GM12878 (cell line): ENCODE results near the gene TNRC6B. TPM values are rescaled to one million over a fixed set of nuclear protein-coding genes. Genes with fewer than 3 reads are reported as not detected.

ENCODE experiments used
- ATAC-seq: fragments of 200-7000 bp; cut with Tn5 transposase; 3 replicates; pipeline ENCODE4 v1.9.1; 2020; ENCODE audit warnings: mild to moderate bottlenecking, moderate library complexity
- BruUV-seq: library from RNA; stranded (reverse); fragments of 400-500 nt; replicated peaks from 2 replicates; lab custom pipeline; 2021; lab: Mats Ljungman, UMichigan
- CTCF ChIA-PET: fragments of 300-600 bp; sonication (Branson Sonifier 250); formaldehyde crosslinking; extraction: SDS; loops from one replicate; lab custom pipeline; 2021; ENCODE audit warnings: inconsistent platforms; lab: Yijun Ruan, JAX
- POLR2A ChIA-PET: fragments of 350-600 bp; formaldehyde crosslinking; extraction: SDS; loops from one replicate; lab custom pipeline; 2021; ENCODE audit warnings: inconsistent platforms; lab: Charles Lee
- RAD21 ChIA-PET: fragments of 300-600 bp; sonication (Branson Sonifier 250); formaldehyde crosslinking; loops from one replicate; lab custom pipeline; 2023; ENCODE audit warnings: antibody characterized with exemption; ENCODE audit not compliant: unreplicated experiment; lab: Charles Lee
- SMC1A ChIA-PET: fragments of 300-600 bp; sonication (Branson Sonifier 250); formaldehyde crosslinking; loops from one replicate; lab custom pipeline; 2023; ENCODE audit not compliant: unreplicated experiment, uncharacterized antibody; lab: Charles Lee
- DNase-seq: peaks from one replicate; pipeline ENCODE4 v3.0.0-alpha.2; 2011; ENCODE audit warnings: low read depth, low spot score
- FAIRE-seq: peaks from 3 replicates; lab custom pipeline; 2011; peaks lifted over from hg19 to GRCh38; lab: Jason Lieb, UNC
- H2AFZ ChIP-seq: 2 replicates; pipeline ENCODE4 v1.6.0; 2011; ENCODE audit warnings: low read depth, low read length, control low read depth; ENCODE audit not compliant: control insufficient read depth
- H3K27ac ChIP-seq: 2 replicates; pipeline ENCODE4 v1.5.1; 2011; ENCODE audit warnings: control low read depth; ENCODE audit not compliant: control insufficient read depth, insufficient read depth
- H3K27me3 ChIP-seq, 2 experiments: replicated peaks in 1 of 2; 2 replicates each; pipeline versions ENCODE4 v1.6.0 to v1.6.1; 2011; ENCODE audit warnings: low read length in 1 of 2; ENCODE audit not compliant: control insufficient read depth in 2 of 2, insufficient read depth in 2 of 2
- H3K36me3 ChIP-seq, 2 experiments: 2 replicates each; pipeline ENCODE4 v1.5.1; 2011; ENCODE audit warnings: low read length in 1 of 2; ENCODE audit not compliant: control insufficient read depth in 2 of 2, insufficient read depth in 2 of 2
- H3K4me1 ChIP-seq: 2 replicates; pipeline ENCODE4 v1.6.1; 2011; ENCODE audit warnings: mild to moderate bottlenecking, low read length, moderate library complexity, mixed read lengths; ENCODE audit not compliant: control insufficient read depth, insufficient read depth
- H3K4me2 ChIP-seq: 2 replicates; pipeline ENCODE4 v1.6.0; 2011; ENCODE audit warnings: control low read depth; ENCODE audit not compliant: control insufficient read depth, insufficient read depth
- H3K4me3 ChIP-seq: fragments of 200-600 bp; sonication (generic); 2 replicates; pipeline ENCODE4 v1.5.1; 2016
- H3K79me2 ChIP-seq: 2 replicates; pipeline ENCODE4 v1.6.0; 2011; ENCODE audit warnings: low read length; ENCODE audit not compliant: control insufficient read depth, insufficient read depth
- H3K9ac ChIP-seq: 2 replicates; pipeline ENCODE4 v1.8.0; 2011; ENCODE audit warnings: low read length, control low read depth, mixed read lengths; ENCODE audit not compliant: control insufficient read depth, insufficient read depth
- H3K9me3 ChIP-seq: replicated peaks from 3 replicates; pipeline ENCODE4 v1.5.1; 2011; ENCODE audit warnings: mild to moderate bottlenecking, low read length; ENCODE audit not compliant: control insufficient read depth, insufficient read depth
- H4K20me1 ChIP-seq: 2 replicates; pipeline ENCODE4 v1.6.0; 2011; ENCODE audit not compliant: control insufficient read depth, insufficient read depth
- CBX5 ChIP-seq: sonication (generic); IDR thresholded peaks from 2 replicates; pipeline ENCODE4 v1.6.1; 2016; ENCODE audit warnings: low read depth, moderate library complexity, mild to moderate bottlenecking, inconsistent platforms
- ESRRA ChIP-seq: IDR thresholded peaks from 2 replicates; pipeline ENCODE4 v1.6.1; 2012; ENCODE audit warnings: mild to moderate bottlenecking, low read length, improper control_type of control experiment
- POU2F2 ChIP-seq: IDR thresholded peaks from 3 replicates; pipeline ENCODE4 v1.6.1; 2011; ENCODE audit warnings: low read depth, mild to moderate bottlenecking, low read length, borderline replicate concordance
- SP1 ChIP-seq: IDR thresholded peaks from one replicate; pipeline ENCODE4 v1.6.1; 2011; ENCODE audit warnings: low read depth, low read length
- SUZ12 ChIP-seq: fragments of 200-600 bp; sonication (generic); IDR thresholded peaks from one replicate; pipeline ENCODE4 v1.6.1; 2018; ENCODE audit warnings: antibody characterized with exemption, mild to moderate bottlenecking; ENCODE audit not compliant: unreplicated experiment
- TAF1 ChIP-seq: IDR thresholded peaks from 2 replicates; pipeline ENCODE4 v1.6.1; 2011; ENCODE audit warnings: mild to moderate bottlenecking, low read depth, low read length, borderline replicate concordance
- ZBTB4 ChIP-seq: fragments of 450-650 bp; formaldehyde crosslinking; IDR thresholded peaks from 2 replicates; pipeline ENCODE4 v1.4.0; 2022; ENCODE audit warnings: mild to moderate bottlenecking, moderate library complexity
- WGBS: methylation state at CpG from one replicate; pipeline ENCODE4 v1.1.6; 2016; ENCODE audit warnings: low lambda C conversion rate; ENCODE audit not compliant: insufficient replicate concordance, insufficient coverage; ENCODE audit errors: missing lambda C conversion rate; 5-methylcytosine and 5-hydroxymethylcytosine counted together
- in situ Hi-C: fragments of 300-500 bp; cut with MboI; formaldehyde crosslinking; loops from 9 replicates; pipeline ENCODE4 v1.14.3; 2018; ENCODE audit warnings: mixed read lengths
- intact Hi-C: fragments of 100-400 bp; cut with micrococcal nuclease; formaldehyde crosslinking; loops from one replicate; pipeline ENCODE4 v1.14.2; 2022; ENCODE audit not compliant: unreplicated experiment
- polyA plus RNA-seq, 11 experiments: library from polyadenylated mRNA; depleted of rRNA in 4 of 11; unstranded in 6 of 11; stranded (reverse) in 5 of 11; fragments of >200 nt; fragmentation: Nextera tagmentation in 4 of 11; fragmentation: Illumina TruSeq in 1 of 11; extraction: Ambion mirVana in 4 of 11; extraction: Trizol in 1 of 11; gene quantifications; 1 replicate in 1 of 11; 2 replicates in 10 of 11; pipeline versions ENCODE4 v1.2.1 to v1.2.3, GENCODE V29; 2011 to 2016; ENCODE audit warnings: inconsistent platforms in 2 of 11, missing spikeins in 2 of 11, low read depth in 1 of 11
- total RNA-seq, 4 experiments: library from RNA; depleted of rRNA in 3 of 4; stranded (reverse); fragments of >200 nt in 3 of 4; fragmentation: Illumina TruSeq in 1 of 4; extraction: Trizol in 1 of 4; gene quantifications; 2 replicates each; pipeline versions ENCODE4 v1.2.1 to v1.2.3, GENCODE V29; 2013 to 2021
- TF ChIP-seq, protein P1 (sequence below): IDR thresholded peaks from 2 replicates; pipeline ENCODE4 v1.6.1; 2011; ENCODE audit warnings: low read depth, low read length, improper control_type of control experiment, borderline replicate concordance
- TF ChIP-seq, protein P2 (sequence below): fragments of 450-650 bp; formaldehyde crosslinking; IDR thresholded peaks from 2 replicates; pipeline ENCODE4 v1.4.0; 2020; ENCODE audit warnings: mild to moderate bottlenecking, moderate library complexity

TNRC6B gene
- total and polyA plus RNA-seq, 10 of the 15 experiments (the other 5 are each of a cell fraction or from before 2014, with no cell fraction given): 3.6 to 32.8 (median 16.4) TPM

GRCh38 chr22:40182231-40182835 lies 4.6 kb downstream of the TNRC6B start:
- no peak overlapping the region for H3K27ac ChIP-seq
- peaks cover 12% of the 10 kb centered on the region for H3K4me1 ChIP-seq
- in situ Hi-C loops: no loop called here
- no TSS peak for BruUV-seq
- POLR2A ChIA-PET: interaction anchor here (0.8 to 1.0 kb wide), 2 partner anchors 9 to 10 kb away, joined by 3 read pairs; no protein-coding TSS in a partner anchor
- TF ChIP-seq CBX5 (no peak), SP1 (no peak), ESRRA (no peak), ZBTB4 (CRISPR knock-in tag) (no peak), POU2F2 (no peak), TAF1 (no peak), SUZ12 (no peak)
- TF ChIP-seq, protein P1, sequence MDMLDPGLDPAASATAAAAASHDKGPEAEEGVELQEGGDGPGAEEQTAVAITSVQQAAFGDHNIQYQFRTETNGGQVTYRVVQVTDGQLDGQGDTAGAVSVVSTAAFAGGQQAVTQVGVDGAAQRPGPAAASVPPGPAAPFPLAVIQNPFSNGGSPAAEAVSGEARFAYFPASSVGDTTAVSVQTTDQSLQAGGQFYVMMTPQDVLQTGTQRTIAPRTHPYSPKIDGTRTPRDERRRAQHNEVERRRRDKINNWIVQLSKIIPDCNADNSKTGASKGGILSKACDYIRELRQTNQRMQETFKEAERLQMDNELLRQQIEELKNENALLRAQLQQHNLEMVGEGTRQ: no peak
- TF ChIP-seq, protein P2, sequence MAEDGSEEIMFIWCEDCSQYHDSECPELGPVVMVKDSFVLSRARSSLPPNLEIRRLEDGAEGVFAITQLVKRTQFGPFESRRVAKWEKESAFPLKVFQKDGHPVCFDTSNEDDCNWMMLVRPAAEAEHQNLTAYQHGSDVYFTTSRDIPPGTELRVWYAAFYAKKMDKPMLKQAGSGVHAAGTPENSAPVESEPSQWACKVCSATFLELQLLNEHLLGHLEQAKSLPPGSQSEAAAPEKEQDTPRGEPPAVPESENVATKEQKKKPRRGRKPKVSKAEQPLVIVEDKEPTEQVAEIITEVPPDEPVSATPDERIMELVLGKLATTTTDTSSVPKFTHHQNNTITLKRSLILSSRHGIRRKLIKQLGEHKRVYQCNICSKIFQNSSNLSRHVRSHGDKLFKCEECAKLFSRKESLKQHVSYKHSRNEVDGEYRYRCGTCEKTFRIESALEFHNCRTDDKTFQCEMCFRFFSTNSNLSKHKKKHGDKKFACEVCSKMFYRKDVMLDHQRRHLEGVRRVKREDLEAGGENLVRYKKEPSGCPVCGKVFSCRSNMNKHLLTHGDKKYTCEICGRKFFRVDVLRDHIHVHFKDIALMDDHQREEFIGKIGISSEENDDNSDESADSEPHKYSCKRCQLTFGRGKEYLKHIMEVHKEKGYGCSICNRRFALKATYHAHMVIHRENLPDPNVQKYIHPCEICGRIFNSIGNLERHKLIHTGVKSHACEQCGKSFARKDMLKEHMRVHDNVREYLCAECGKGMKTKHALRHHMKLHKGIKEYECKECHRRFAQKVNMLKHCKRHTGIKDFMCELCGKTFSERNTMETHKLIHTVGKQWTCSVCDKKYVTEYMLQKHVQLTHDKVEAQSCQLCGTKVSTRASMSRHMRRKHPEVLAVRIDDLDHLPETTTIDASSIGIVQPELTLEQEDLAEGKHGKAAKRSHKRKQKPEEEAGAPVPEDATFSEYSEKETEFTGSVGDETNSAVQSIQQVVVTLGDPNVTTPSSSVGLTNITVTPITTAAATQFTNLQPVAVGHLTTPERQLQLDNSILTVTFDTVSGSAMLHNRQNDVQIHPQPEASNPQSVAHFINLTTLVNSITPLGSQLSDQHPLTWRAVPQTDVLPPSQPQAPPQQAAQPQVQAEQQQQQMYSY (CRISPR knock-in tag): no peak
- H3K9ac ChIP-seq: no peak overlapping the region
- H3K9me3 ChIP-seq: no peaks in the 10 kb centered on the region; the same call in 2 of the 3 replicates
- no peak for DNase-seq
- peaks cover 82% of the 10 kb centered on the region for H3K79me2 ChIP-seq
- H3K4me2 ChIP-seq: peak overlapping the region; percentile 67
- no peaks in the 10 kb centered on the region for H3K36me3 ChIP-seq
- peak overlapping the region; percentile 19; the same call in 1 of the 2 replicates for H3K4me3 ChIP-seq
- H3K27me3 ChIP-seq: no peaks in the 10 kb centered on the region
- ATAC-seq: no peak
- no peaks in the 10 kb centered on the region for H4K20me1 ChIP-seq
- intact Hi-C loops: loop anchor here (10.0 kb wide), 1 partner anchor 162 kb away; the partner anchor contains the start of gene ADSL
- CTCF ChIA-PET: interaction anchor here (1.3 to 1.6 kb wide), 2 partner anchors 10 to 13 kb away, joined by 3 to 4 read pairs; no protein-coding TSS in a partner anchor
- 100% methylated on average over 4 of the region's 4 CpGs for whole genome bisulfite sequencing
- RAD21 ChIA-PET: no interaction called here
- FAIRE-seq: no peak
- H2AFZ ChIP-seq: no peak overlapping the region
- SMC1A ChIA-PET: interaction anchor here (1.4 to 5.4 kb wide), 3 partner anchors 10 to 166 kb away, joined by 3 to 43 read pairs (median 4); no protein-coding TSS in a partner anchor
